ENCODE measurements around the gene TPSG1. TPM values are rescaled to one million over a fixed set of nuclear protein-coding genes. Genes with fewer than 3 reads are reported as not detected.

The TPSG1 gene
- total RNA-seq, 2 donors from 2014 or later = 0.21 TPM; not detected in 1

DNA sequence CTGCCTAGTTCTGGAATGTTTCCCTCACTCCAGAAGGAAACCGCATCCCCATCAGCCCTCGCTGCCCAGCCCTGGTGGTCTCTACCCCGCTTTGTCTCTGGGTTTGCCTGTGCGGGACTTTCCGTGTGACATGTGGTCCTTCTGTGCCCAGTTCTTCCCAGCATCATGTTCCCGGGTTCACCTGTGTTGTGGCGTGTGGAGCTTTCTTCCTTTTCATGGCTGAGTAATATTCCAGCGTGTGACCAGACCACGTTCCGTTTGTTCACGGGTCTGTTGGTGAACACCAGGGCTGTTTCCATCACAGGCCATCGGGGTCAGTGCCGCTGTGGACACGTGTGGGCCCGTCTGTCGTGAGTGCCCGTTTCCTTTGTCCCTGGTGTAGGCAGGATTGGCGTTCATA, 40.1 kb downstream of the TPSG1 start:
- DNase-seq = no peak
- intact Hi-C loops (cut with DNase I) = loop anchor here in 1 of 2 donors (5.0 kb wide), 1 partner anchor 68 kb away; no protein-coding TSS in a partner anchor
- ATAC-seq = no peak

DNA sequence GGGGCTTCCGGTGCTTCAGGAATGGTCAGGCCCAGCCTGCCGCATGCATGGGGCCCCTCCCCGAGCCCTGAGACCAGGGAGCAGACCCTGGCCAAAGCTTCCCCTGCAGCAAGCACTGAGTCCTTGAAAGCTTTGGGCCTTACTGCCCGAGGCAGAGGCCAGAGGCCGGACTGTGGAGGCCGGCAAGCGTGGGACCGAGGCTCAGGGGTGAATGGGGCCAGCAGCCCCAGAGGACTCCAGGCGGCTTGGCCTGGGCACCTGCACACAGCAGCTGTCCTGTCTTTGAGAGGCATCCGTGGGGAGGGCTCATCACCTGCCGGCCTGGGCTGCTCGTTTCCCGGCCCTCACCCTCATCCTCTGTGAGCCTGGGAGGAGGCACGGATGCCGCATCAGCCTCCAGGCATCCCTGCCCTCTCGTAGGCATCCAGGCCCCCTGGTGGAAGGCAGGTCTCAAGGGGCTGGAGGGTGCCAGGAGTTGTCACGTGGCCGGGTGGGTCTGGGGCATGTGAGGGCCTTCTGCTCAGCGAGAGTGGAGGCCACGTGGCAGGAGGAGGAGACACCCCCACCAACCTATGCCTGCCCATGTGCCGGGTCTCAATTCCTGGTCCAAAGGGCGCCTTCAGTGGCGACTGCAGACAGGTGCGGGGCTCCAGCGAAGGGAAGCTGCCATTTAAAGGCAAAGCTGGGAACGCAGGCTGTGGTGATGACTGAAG, 40.8 kb downstream of the TPSG1 start:
- DNase-seq (no peak), ATAC-seq (no peak)
- intact Hi-C loops (cut with DNase I) = loop anchor here in 1 of 2 donors (5.0 kb wide), 1 partner anchor 67 kb away; no protein-coding TSS in a partner anchor

- peak in 1 of 2 donors; percentile 57 for ATAC-seq
- intact Hi-C loops (cut with DNase I) = loop anchor here in 1 of 2 donors (5.0 kb wide), 1 partner anchor 66 kb away; no protein-coding TSS in a partner anchor
- peak; percentile 66 for DNase-seq
Observed at GRCh38 chr16:1182950-1183907, 41.8 kb downstream of the TPSG1 start.

- intact Hi-C loops (cut with DNase I) = loop anchor here in 1 of 2 donors (5.0 kb wide), 1 partner anchor 65 kb away; no protein-coding TSS in a partner anchor
- ATAC-seq (peak; percentile 76 to 87), DNase-seq (peak; percentile 75)
Observed at GRCh38 chr16:1182316-1182671, 42.8 kb downstream of the TPSG1 start.

DNA sequence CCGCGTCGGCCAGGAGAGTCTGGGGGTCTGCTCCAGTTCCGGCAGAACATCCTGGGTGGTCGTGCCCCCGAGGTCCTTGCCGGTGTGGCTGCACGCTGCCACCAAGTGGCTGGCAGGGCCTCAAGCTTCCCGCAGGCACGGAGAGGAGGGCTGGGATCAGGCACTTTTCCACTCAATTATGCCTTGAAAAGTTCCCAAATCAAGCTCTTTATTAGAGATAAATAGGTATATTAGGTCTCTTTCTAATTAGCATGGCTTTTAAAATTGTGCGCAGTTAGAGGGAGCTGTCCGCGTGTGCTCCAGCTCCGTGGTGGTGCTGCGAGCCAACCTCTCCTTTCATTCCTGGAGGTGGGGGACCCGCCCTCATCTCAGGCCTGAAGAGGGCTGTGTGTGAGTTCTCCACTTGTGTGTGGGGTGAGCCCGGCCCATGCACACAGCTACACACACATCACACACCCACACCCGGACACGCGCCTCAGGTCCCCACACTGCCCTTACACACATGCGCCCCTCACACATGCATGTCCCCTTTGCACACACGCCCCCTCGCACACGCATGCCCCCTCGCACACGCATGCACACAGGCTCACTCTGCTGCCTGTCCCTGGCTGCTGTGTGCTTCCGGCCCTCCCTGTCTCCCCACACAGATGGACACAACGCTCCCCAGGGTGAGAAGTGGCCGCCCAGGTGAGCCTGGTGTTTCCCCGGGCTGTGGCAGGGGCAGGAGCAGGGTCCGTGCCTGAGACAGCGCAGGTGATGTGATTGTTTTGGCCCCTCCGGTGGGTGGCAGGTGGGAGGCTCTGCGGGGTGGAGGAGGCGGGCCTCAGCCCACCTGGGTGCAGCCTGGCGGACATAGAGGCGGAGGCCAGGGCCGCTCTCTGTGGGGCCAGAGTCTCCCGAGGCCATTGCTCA, 43.4 kb downstream of the TPSG1 start:
- peak in 1 of 2 donors; percentile 4 for ATAC-seq
- intact Hi-C loops (cut with DNase I) = loop anchor here in 1 of 2 donors (5.0 kb wide), 1 partner anchor 64 kb away; no protein-coding TSS in a partner anchor
- no peak for DNase-seq

DNA sequence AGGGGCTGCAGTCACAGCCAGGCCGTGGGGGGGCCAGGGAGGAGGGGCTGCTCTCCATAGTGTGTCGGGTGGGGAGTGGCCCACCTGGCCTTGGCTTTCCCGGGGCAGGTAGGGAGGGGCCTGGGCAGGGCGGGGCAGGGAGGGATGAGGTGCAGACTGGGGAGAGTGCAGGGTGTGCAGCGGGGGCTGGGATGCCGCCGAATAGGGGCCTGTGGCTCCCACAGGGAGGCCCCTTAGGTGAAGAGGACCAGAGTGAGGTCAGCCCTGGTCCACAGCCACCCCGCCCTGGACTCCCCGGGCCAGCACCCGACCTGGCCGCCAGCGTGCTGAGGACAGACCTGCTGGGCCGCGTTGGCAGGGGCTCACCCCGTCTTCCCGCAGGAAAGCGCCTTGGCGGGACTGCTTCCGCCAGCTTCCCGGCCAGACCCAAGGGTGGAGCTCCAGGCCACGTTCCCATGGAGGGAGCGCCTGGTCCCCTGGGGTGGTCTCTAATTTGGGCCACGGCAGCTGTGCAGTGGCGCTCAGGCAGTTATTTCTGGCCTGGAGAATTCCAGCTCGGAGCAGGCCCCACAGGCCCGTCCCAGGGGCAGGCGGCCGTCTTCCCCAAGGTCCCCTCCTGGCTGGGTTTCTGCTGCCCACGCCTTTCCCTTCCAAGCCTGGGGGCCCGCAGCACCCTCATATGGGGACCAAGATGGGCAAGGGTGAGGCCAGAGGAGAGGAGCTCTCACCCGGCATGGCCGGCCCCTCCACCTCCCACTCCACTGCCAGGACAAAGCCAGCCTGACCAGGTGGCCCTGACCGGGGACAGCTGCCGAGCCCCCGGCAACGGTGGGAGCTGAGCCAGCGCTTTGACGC, 44.3 kb downstream of the TPSG1 start:
- intact Hi-C loops (cut with DNase I) = loop anchor here in 1 of 2 donors (5.0 kb wide), 1 partner anchor 63 kb away; no protein-coding TSS in a partner anchor
- DNase-seq = peak; percentile 49
- ATAC-seq = peak; percentile 7 to 48

GRCh38 chr16:1178295-1178910, 46.7 kb downstream of the TPSG1 start:
- intact Hi-C loops (cut with DNase I) = no loop called here
- ATAC-seq (no peak), DNase-seq (no peak)

DNA sequence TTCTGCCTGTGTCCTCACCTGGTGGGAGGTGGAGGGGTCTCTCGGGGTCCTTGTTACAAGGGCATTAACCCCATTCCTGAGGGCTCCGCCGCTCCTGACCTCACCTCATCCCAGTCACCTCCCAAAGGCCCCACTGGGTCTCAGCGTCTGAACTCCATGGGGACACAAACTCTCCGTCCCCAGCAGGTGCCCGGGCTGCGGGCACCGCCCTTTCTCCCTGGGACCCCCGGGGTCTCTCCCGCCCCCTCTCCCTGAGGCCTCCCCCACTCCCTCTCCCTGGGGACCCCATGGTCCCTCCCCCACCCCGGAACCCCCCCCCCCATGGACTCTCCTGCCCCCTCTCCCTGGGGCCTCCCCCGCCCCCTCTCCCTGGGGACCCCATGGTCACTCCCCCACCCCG, 47.3 kb downstream of the TPSG1 start:
- intact Hi-C loops (cut with DNase I) = no loop called here
- DNase-seq (no peak), ATAC-seq (no peak)

DNA sequence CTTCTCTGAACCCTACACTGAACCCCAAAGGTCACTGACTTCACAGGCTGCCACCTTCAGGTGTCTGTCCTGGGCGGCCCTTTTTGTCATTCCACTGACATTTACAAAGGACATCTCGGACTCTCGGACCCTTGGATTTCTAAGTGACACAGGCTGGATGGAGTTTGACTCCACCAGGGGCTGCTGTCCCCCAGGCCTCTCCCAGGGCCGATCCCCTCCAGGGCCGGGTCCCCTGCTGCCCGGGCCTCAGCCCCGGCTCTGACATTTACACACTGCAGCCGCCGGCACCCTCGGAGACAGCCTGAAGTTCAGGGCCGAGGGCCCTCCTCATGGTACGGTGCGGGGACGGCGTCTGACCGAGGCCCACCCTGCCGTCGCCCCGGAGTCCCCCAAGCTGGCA, 48.0 kb downstream of the TPSG1 start:
- intact Hi-C loops (cut with DNase I) = no loop called here
- ATAC-seq = no peak

GRCh38 chr16:1176280-1176897, 48.7 kb downstream of the TPSG1 start:
- no peak for DNase-seq
- intact Hi-C loops (cut with DNase I) = no loop called here
- no peak for ATAC-seq

More for the DNA sequence above, 48.0 kb downstream of the TPSG1 start:
- DNase-seq = no peak

GRCh38 chr16:1175566-1176279, 49.3 kb downstream of the TPSG1 start:
- no peak for DNase-seq
- intact Hi-C loops (cut with DNase I) = no loop called here
- ATAC-seq = no peak

DNA sequence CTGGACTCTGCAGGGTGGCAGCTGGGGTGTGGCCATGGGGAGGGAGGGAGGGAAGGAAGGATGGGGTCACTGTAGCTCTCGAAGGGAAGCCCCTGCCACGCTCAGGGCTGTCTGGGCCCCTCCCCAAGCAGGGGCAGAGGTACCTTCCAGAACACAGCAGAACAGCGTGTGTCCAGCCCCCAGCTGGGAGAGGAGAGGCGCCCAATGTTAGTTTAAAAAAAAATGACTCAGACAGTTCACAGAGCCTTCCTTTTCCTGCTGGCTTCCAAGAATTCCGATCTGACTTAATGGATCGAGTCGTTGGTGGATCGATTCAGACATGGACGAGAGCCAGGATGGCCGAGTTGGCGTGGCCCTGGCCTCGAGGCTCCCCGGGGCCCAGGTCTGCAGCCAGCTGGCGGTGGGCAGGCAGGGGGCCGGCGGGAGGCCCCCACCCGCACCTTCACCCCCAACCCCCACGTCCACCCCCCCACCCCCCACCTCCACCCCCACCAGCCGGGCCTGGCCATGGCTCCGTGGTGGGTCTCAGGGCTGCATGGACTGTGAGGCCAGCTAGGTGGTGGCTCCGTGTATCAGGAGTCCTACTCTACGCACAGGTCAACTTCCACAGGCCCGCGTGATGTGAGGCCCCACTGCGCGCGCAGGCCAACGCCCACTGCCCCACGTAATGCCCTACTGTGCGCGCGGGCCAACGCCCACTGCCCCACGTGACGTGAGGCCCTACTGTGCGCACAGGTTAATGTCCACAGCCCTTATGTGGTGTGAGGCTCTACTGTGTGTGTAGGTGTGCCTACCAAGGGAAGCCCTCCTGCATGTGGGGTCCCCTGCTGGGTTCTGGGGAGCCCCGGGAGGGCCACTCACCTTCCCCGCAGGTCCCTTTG, 50.4 kb downstream of the TPSG1 start:
- DNase-seq = no peak
- intact Hi-C loops (cut with DNase I) = no loop called here
- ATAC-seq = no peak

DNA sequence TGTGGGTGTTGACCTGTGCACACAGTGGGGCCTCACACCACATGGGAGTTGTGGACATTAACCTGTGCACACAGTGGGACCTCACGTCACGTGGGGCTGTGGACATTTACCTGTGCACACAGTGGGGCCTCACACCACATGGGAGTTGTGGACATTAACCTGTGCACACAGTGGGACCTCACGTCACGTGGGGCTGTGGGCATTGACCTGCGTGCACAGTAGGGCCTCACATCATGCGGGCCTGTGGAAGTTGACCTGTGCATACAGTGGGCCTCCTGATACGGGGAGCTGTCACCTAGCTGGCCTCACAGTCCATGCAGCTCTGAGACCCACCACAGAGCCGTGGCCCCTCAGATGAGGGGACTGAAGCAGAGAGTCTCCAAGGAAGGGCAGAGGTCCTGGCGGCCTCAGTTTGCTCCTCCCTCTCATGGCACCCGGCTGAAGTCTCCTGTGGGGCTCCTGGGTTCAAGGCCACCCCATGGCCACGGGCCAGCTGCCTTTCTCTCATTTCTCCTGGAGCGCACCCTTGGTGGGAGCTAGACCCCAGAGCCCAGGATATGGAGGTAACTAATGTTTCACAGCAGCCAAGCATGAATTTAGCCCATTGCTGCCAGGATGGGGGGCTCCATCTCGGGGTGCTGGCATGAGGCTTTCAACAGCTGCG, 51.1 kb downstream of the TPSG1 start:
- DNase-seq = no peak
- ATAC-seq = no peak
- intact Hi-C loops (cut with DNase I) = no loop called here

DNA sequence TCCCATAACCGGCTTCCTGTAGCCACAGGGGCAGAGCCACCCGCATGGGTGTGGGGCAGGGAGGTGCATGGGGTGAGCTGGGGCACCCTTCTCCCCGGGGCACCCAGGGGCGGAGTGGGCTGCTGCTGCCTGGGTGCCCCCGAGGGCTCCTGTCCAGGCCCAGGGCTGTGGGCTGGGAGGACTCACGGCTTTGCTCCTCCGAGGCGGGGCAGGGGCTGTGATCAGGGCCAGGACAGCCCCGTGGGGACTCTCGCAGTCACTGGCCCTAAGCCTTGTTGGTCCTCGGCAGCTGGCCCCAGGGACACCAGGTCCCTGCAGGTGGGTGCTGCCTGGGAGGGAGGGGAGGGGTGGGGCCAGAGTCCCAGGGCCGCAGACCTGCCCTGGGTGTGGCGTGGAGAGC, 52.4 kb downstream of the TPSG1 start:
- intact Hi-C loops (cut with DNase I) = no loop called here
- DNase-seq (no peak), ATAC-seq (no peak)

DNA sequence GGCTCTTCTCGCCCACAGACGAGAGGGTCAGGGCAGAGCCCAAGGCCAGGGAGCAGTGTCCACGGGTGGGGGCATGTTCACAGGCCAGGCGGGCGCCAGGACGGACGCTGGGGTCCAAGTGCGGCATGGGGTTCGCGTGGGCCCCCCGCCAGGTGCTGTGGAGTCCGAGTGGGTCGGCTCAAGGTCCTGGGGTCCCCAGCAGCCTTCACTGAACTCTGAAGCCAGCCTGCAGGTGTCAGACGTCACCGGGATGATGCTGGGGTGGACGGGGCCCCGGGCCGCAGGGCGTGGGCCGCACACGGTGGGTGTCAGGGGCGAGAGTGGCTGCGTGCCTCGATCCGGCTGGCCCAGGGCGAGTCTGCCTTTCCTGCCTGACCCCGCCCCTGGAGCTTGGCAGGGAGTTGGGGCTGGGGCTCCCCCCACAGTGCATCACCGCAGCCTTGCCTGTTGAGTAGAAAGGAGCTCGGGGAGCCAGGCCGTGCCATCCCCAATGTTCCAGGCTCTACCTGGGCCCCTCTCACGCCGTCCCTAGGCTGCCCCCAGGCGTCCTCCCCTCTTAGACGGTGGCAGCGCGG, 53.1 kb downstream of the TPSG1 start:
- intact Hi-C loops (cut with DNase I) = no loop called here
- no peak for DNase-seq
- no peak for ATAC-seq
